ENCODE results near the gene ATRAID. TPM values are rescaled to one million over a fixed set of nuclear protein-coding genes. Genes with fewer than 3 reads are reported as not detected.

The ATRAID gene
- total and polyA plus RNA-seq, 2 of the 8 experiments (the other 6 are each of a cell fraction or from before 2014, with no cell fraction given), result 109 to 280 TPM

DNA sequence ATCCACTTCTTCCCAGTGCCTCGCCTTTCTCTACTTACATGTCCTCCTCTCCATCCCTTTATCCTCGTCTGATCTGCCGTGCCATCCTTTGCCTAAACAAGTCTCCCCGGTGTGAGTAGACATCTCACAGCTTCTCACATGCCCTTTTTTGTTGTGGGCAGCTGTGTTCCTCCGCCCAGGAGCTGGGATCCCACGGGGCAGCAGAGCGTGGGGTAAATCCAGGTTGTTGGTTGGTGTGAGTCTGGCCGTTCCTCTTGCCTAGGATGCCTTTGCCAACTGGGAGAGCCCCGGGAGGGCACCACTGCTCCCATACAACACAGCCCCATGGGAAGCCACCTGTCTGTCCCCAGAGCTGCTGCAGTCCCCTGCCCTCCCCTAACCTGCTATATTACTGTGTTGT, 28.6 kb downstream of the ATRAID start:
- Histone ChIP-seq H3K27me3 (replicated peaks in 1 of 4; ENCODE audit: control insufficient read depth in 3 of 4, extremely low read depth in 1 of 4, insufficient read depth in 3 of 4, low read length in 3 of 4) (no peaks in the 10 kb centered on the region), H3K79me2 (ENCODE audit: control insufficient read depth in 1 of 2, insufficient read depth in 2 of 2, low read length in 2 of 2) (no peaks in the 10 kb centered on the region), H4K8ac (ENCODE audit: extremely low read depth, insufficient read depth, low read length) (no peak overlapping the region), H2AFZ (ENCODE audit: low read length) (no peak overlapping the region), H3K4me3 (ENCODE audit: extremely low read depth in 1 of 4, insufficient read depth in 2 of 4, low read depth in 3 of 4, low read length in 4 of 4) (no peak overlapping the region), H4K91ac (replicated peaks; ENCODE audit: insufficient read length, low read length) (no peak overlapping the region), H3K4me1 (replicated peaks in 1 of 4; ENCODE audit: control insufficient read depth in 3 of 4, insufficient read depth in 4 of 4, low read length in 3 of 4) (no peaks in the 10 kb centered on the region), H2AK5ac (ENCODE audit: low read depth, low read length) (no peak overlapping the region), H3K4me2 (ENCODE audit: insufficient read depth in 1 of 2, low read depth in 2 of 2, low read length in 2 of 2) (no peak overlapping the region), H3K9ac (replicated peaks in 1 of 4; ENCODE audit: extremely low read depth in 1 of 4, low read depth in 3 of 4, low read length in 3 of 4) (no peak overlapping the region), H3K56ac (replicated peaks; ENCODE audit: insufficient read length, low read depth, low read length) (no peak overlapping the region), H3K9me3 (ENCODE audit: insufficient read depth in 2 of 2, low read depth in 1 of 2, low read length in 1 of 2) (no peaks in the 10 kb centered on the region), H3K36me3 (ENCODE audit: control insufficient read depth in 2 of 4, insufficient read depth in 4 of 4, low read length in 3 of 4) (peaks cover 65 to 93% (median 88%) of the 10 kb centered on the region in 4 experiments), H4K20me1 (replicated peaks in 1 of 2; ENCODE audit: control insufficient read depth in 1 of 2, insufficient read depth in 2 of 2, low read length in 2 of 2) (peaks cover 4 to 18% of the 10 kb centered on the region in 2 experiments), H3K18ac (ENCODE audit: extremely low read depth, low read length) (no peak overlapping the region), H2BK12ac (ENCODE audit: low read depth, low read length) (no peak overlapping the region), H3K79me1 (ENCODE audit: low read depth, low read length) (no peaks in the 10 kb centered on the region), H2BK120ac (replicated peaks; ENCODE audit: low read depth, low read length) (no peak overlapping the region), H3K23me2 (ENCODE audit: low read depth, low read length) (no peaks in the 10 kb centered on the region), H3K4ac (replicated peaks; ENCODE audit: insufficient read length, low read depth, low read length) (no peak overlapping the region), H3K14ac (ENCODE audit: insufficient read length) (no peak overlapping the region), H2BK15ac (ENCODE audit: low read length) (no peak overlapping the region), H4K5ac (ENCODE audit: insufficient read length, low read depth, low read length) (no peak overlapping the region), H2BK20ac (ENCODE audit: low read length) (no peak overlapping the region), H3K27ac (ENCODE audit: low read depth, low read length) (no peak overlapping the region), H3K23ac (ENCODE audit: insufficient read length) (no peak overlapping the region), H2BK5ac (ENCODE audit: low read depth, low read length) (no peak overlapping the region)
- FAIRE-seq (no peak), DNase-seq (ENCODE audit: low read depth in 1 of 2, low spot score in 2 of 2) (no peak)
- ChIA-PET CTCF (ENCODE audit: partially characterized antibody) (interaction anchor here (0.8 to 3.9 kb wide), 9 partner anchors 8 to 169 kb away, joined by 3 to 32 read pairs (median 6); partner anchors contain the start of genes OST4 and TRIM54), POLR2A (ENCODE audit: partially characterized antibody) (interaction anchor here (0.8 to 32.6 kb wide), 7 partner anchors 4 to 108 kb away, joined by 3 to 835 read pairs (median 5); partner anchors contain the start of gene CAD)
- WGBS, 2 experiments (ENCODE audit: extremely low coverage in 1 of 2, insufficient coverage in 1 of 2, insufficient read length in 1 of 2, insufficient replicate concordance in 2 of 2, low coverage in 1 of 2, low lambda C conversion rate in 2 of 2, missing lambda C conversion rate in 1 of 2), result 96% methylated on average over 9 of the region's 9 CpGs; no CpG with 5 or more reads in 1 of the 2 experiments
- no peak for TF ChIP-seq GABPA (IDR thresholded peaks at IDR 0.05; ENCODE audit: borderline replicate concordance, insufficient read depth, low read length)
- TF ChIP-seq TBP (IDR thresholded peaks at IDR 0.05; ENCODE audit: low read depth, low read length), result no peak
- TF ChIP-seq KDM5A (IDR thresholded peaks at IDR 0.05; ENCODE audit: low read length), result no peak
- TF ChIP-seq CBX8 (IDR thresholded peaks at IDR 0.05; ENCODE audit: borderline replicate concordance, low read depth, low read length), result no peak
- no peak for TF ChIP-seq CREB1 (IDR thresholded peaks at IDR 0.05)
- TF ChIP-seq CHD2 (IDR thresholded peaks at IDR 0.05; ENCODE audit: low read length), result no peak
- no peak for TF ChIP-seq ASH2L (IDR thresholded peaks at IDR 0.05; ENCODE audit: low read length)
- no peak for TF ChIP-seq RXRA (IDR thresholded peaks at IDR 0.05; ENCODE audit: insufficient read depth, low read depth, low read length)
- no peak for TF ChIP-seq EGR1 (IDR thresholded peaks at IDR 0.05; ENCODE audit: borderline replicate concordance, low read depth, low read length)
- TF ChIP-seq USF2 (IDR thresholded peaks at IDR 0.05; ENCODE audit: low read length), result no peak
- no peak for TF ChIP-seq PHF8 (conservative IDR thresholded peaks at IDR 0.05; ENCODE audit: low read depth, low read length)
- no peak for TF ChIP-seq JUN (IDR thresholded peaks at IDR 0.05; ENCODE audit: low read depth, low read length)

Measured in H1 (cell line).